ENCODE measurements around the gene CHL1. TPM values are rescaled to one million over a fixed set of nuclear protein-coding genes. Genes with fewer than 3 reads are reported as not detected.

CHL1 gene, protein sequence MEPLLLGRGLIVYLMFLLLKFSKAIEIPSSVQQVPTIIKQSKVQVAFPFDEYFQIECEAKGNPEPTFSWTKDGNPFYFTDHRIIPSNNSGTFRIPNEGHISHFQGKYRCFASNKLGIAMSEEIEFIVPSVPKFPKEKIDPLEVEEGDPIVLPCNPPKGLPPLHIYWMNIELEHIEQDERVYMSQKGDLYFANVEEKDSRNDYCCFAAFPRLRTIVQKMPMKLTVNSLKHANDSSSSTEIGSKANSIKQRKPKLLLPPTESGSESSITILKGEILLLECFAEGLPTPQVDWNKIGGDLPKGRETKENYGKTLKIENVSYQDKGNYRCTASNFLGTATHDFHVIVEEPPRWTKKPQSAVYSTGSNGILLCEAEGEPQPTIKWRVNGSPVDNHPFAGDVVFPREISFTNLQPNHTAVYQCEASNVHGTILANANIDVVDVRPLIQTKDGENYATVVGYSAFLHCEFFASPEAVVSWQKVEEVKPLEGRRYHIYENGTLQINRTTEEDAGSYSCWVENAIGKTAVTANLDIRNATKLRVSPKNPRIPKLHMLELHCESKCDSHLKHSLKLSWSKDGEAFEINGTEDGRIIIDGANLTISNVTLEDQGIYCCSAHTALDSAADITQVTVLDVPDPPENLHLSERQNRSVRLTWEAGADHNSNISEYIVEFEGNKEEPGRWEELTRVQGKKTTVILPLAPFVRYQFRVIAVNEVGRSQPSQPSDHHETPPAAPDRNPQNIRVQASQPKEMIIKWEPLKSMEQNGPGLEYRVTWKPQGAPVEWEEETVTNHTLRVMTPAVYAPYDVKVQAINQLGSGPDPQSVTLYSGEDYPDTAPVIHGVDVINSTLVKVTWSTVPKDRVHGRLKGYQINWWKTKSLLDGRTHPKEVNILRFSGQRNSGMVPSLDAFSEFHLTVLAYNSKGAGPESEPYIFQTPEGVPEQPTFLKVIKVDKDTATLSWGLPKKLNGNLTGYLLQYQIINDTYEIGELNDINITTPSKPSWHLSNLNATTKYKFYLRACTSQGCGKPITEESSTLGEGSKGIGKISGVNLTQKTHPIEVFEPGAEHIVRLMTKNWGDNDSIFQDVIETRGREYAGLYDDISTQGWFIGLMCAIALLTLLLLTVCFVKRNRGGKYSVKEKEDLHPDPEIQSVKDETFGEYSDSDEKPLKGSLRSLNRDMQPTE (N-terminal part only)
- 0.19 TPM in 1 of 2 replicates, not detected in the other for total RNA-seq

DNA sequence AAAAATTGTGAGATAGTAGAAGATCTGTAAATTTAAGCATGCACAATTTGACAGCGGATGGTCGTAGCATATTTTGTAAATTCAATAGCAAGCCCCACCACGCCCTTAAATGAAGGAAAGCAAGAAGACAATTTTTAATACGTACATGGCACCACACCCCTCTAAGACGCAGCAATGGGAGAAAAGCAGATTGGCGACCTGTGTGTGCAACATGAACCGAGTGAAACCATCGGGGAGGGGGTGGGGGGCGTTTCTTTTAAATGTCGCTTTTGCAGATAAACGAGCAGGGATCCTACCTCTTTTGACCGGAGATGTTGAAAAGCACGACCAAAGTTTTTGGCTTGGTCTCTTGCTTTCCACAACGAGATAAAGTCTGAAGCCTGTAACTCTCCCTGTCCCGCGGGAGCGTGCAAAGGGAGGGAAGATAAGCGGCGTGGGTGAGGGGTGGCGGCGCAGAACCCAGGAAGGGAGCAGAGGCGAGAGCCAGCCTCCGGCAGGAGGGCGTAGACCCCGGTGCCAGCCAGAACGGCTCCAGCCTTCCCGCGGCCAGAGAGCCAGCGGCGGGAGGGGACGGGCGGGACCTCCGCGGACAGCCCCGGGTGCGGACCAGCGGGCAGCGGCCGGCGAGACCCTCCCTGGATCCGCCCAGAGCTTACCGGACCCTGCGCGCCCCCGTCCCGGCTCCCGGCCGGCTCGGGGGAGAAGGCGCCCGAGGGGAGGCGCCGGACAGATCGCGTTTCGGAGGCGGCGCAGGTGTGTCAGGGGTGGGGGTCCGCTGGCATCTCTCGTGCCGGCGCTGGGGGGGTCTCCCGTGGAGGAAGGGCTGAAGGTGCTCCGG lies at the start of gene CHL1:
Gene CHL1, plus strand, starts transcription at position 453 of the 838 bp plus-strand sequence. CDS start 123,014 bp downstream, outside the sequence.

